Measurements from ENCODE around the gene C1QTNF8.
"Not testable (repeated sequence)": the region's sequence is repeated elsewhere in the genome, so short reads cannot be mapped to it uniquely, and the experiment has no call there.

The C1QTNF8 gene

GRCh38 chr16:1093284-1094123, 2.5 kb downstream of the C1QTNF8 start:
- DNase-seq (ENCODE audit: low read depth in 2 of 2) = no peak

- not testable (repeated sequence) for DNase-seq (ENCODE audit: low read depth in 2 of 2)
These were observed 3.3 kb downstream of the C1QTNF8 start for GRCh38 chr16:1092685-1093283.

GRCh38 chr16:1091992-1092552, 4.0 kb downstream of the C1QTNF8 start:
- no peak for DNase-seq (ENCODE audit: low read depth in 2 of 2)

GRCh38 chr16:1090620-1091587, 5.1 kb downstream of the C1QTNF8 start:
- no peak for DNase-seq (ENCODE audit: low read depth in 2 of 2)

GRCh38 chr16:1089822-1090619, 6.0 kb downstream of the C1QTNF8 start:
- no peak for DNase-seq (ENCODE audit: low read depth in 2 of 2)

GRCh38 chr16:1089439-1089821, 6.6 kb downstream of the C1QTNF8 start:
- DNase-seq (ENCODE audit: low read depth in 2 of 2) = no peak

GRCh38 chr16:1088295-1089170, 7.5 kb downstream of the C1QTNF8 start:
- no peak for DNase-seq (ENCODE audit: low read depth in 2 of 2)

- DNase-seq (ENCODE audit: low read depth in 2 of 2) = not testable (repeated sequence)
These were observed 9.6 kb downstream of the C1QTNF8 start for GRCh38 chr16:1086443-1086842.

GRCh38 chr16:1084971-1085370, 11.1 kb downstream of the C1QTNF8 start:
- no peak for DNase-seq (ENCODE audit: low read depth in 2 of 2)

GRCh38 chr16:1082952-1083675, 12.9 kb downstream of the C1QTNF8 start:
- DNase-seq (ENCODE audit: low read depth in 2 of 2) = no peak

- DNase-seq (ENCODE audit: low read depth in 2 of 2) = no peak
These were observed 13.6 kb downstream of the C1QTNF8 start for GRCh38 chr16:1082266-1082951.

- DNase-seq (ENCODE audit: low read depth in 2 of 2) = no peak
These were observed 14.2 kb downstream of the C1QTNF8 start for GRCh38 chr16:1081734-1082265.

GRCh38 chr16:1080801-1081733, 15.0 kb downstream of the C1QTNF8 start:
- DNase-seq (ENCODE audit: low read depth in 2 of 2) = no peak

GRCh38 chr16:1079786-1080525, 16.1 kb downstream of the C1QTNF8 start:
- no peak for DNase-seq (ENCODE audit: low read depth in 2 of 2)

GRCh38 chr16:1079341-1079740, 16.7 kb downstream of the C1QTNF8 start:
- no peak for DNase-seq (ENCODE audit: low read depth in 2 of 2)

- no peak for DNase-seq (ENCODE audit: low read depth in 2 of 2)
These were observed 17.4 kb downstream of the C1QTNF8 start for GRCh38 chr16:1078579-1079021.
